GM12878 (cell line): ENCODE measurements around the gene YWHAQ. TPM values are rescaled to one million over a fixed set of nuclear protein-coding genes. Genes with fewer than 3 reads are reported as not detected.

Experiments used
- BCL11A ChIP-seq: IDR thresholded peaks from 2 replicates; pipeline ENCODE4 v1.6.1; 2011; ENCODE audit warnings: low read depth, low read length
- CHD2 ChIP-seq: IDR thresholded peaks from 2 replicates; pipeline ENCODE4 v1.6.1; 2011; ENCODE audit warnings: low read depth, low read length, improper control_type of control experiment, borderline replicate concordance
- CREM ChIP-seq: IDR thresholded peaks from 2 replicates; pipeline ENCODE4 v1.6.1; 2014; ENCODE audit warnings: antibody characterized with exemption, low read depth
- DPF2 ChIP-seq: fragments of 450-650 bp; IDR thresholded peaks from 2 replicates; pipeline ENCODE4 v1.6.1; 2017; ENCODE audit warnings: mild to moderate bottlenecking
- GABPA ChIP-seq: IDR thresholded peaks from 2 replicates; pipeline ENCODE4 v1.6.1; 2014; ENCODE audit warnings: antibody characterized with exemption, low read depth, mild to moderate bottlenecking, inconsistent platforms
- HCFC1 ChIP-seq: fragments of 150-350 bp; IDR thresholded peaks from 2 replicates; pipeline ENCODE4 v1.6.1; 2014; ENCODE audit warnings: low read length
- IRF4 ChIP-seq: IDR thresholded peaks from 2 replicates; pipeline ENCODE4 v1.6.1; 2011; ENCODE audit warnings: low read depth, low read length
- KDM1A ChIP-seq: fragments of 200-600 bp; sonication (generic); IDR thresholded peaks from 2 replicates; pipeline ENCODE4 v1.6.1; 2016; ENCODE audit warnings: borderline replicate concordance
- LARP7 ChIP-seq: fragments of 450-650 bp; IDR thresholded peaks from 2 replicates; pipeline ENCODE4 v1.6.1; 2017; ENCODE audit warnings: mild to moderate bottlenecking
- MAX ChIP-seq: IDR thresholded peaks from 2 replicates; pipeline ENCODE4 v1.6.1; 2012; ENCODE audit warnings: low read depth, low read length, improper control_type of control experiment
- NFIC ChIP-seq: IDR thresholded peaks from 2 replicates; pipeline ENCODE4 v1.6.1; 2012; ENCODE audit warnings: low read depth, mild to moderate bottlenecking, inconsistent platforms, low read length, moderate library complexity
- RAD21 ChIP-seq: IDR thresholded peaks from 2 replicates; pipeline ENCODE4 v1.6.1; 2011; ENCODE audit warnings: mild to moderate bottlenecking, low read depth, low read length, moderate library complexity; ENCODE audit not compliant: insufficient read depth
- RELB ChIP-seq: fragments of 450-650 bp; IDR thresholded peaks from 2 replicates; pipeline ENCODE4 v1.6.1; 2017; ENCODE audit warnings: low read depth, mild to moderate bottlenecking, moderate library complexity
- REST ChIP-seq: IDR thresholded peaks from 2 replicates; pipeline ENCODE4 v1.6.1; 2012; ENCODE audit warnings: mild to moderate bottlenecking, low read depth, low read length
- SMAD5 ChIP-seq: IDR thresholded peaks from 2 replicates; pipeline ENCODE4 v1.6.1; 2016; ENCODE audit warnings: antibody characterized with exemption, low read depth
- SPI1 ChIP-seq: IDR thresholded peaks from 2 replicates; pipeline ENCODE4 v1.6.1; 2011; ENCODE audit warnings: low read depth, mild to moderate bottlenecking, low read length, moderate library complexity, borderline replicate concordance; ENCODE audit not compliant: insufficient read depth
- SREBF1 ChIP-seq: IDR thresholded peaks from 2 replicates; pipeline ENCODE4 v1.6.1; 2012; ENCODE audit warnings: mild to moderate bottlenecking, low read length
- TAF1 ChIP-seq: IDR thresholded peaks from 2 replicates; pipeline ENCODE4 v1.6.1; 2011; ENCODE audit warnings: mild to moderate bottlenecking, low read depth, low read length, borderline replicate concordance
- ZZZ3 ChIP-seq: IDR thresholded peaks from 2 replicates; pipeline ENCODE4 v1.6.1; 2011; ENCODE audit warnings: low read depth; ENCODE audit not compliant: control insufficient read depth, insufficient read length
- polyA plus RNA-seq, 11 experiments: library from polyadenylated mRNA; depleted of rRNA in 4 of 11; unstranded in 6 of 11; stranded (reverse) in 5 of 11; fragments of >200 nt; fragmentation: Nextera tagmentation in 4 of 11; fragmentation: Illumina TruSeq in 1 of 11; extraction: Ambion mirVana in 4 of 11; extraction: Trizol in 1 of 11; gene quantifications; 1 replicate in 1 of 11; 2 replicates in 10 of 11; pipeline versions ENCODE4 v1.2.1 to v1.2.3, GENCODE V29; 2011 to 2016; ENCODE audit warnings: inconsistent platforms in 2 of 11, missing spikeins in 2 of 11, low read depth in 1 of 11
- total RNA-seq, 4 experiments: library from RNA; depleted of rRNA in 3 of 4; stranded (reverse); fragments of >200 nt in 3 of 4; fragmentation: Illumina TruSeq in 1 of 4; extraction: Trizol in 1 of 4; gene quantifications; 2 replicates each; pipeline versions ENCODE4 v1.2.1 to v1.2.3, GENCODE V29; 2013 to 2021
- TF ChIP-seq, protein P1 (sequence below): fragments of 450-650 bp; formaldehyde crosslinking; IDR thresholded peaks from 2 replicates; pipeline ENCODE4 v1.4.0; 2020; ENCODE audit warnings: mild to moderate bottlenecking, moderate library complexity

YWHAQ gene
- total and polyA plus RNA-seq, 10 of the 15 experiments (the other 5 are each of a cell fraction or from before 2014, with no cell fraction given): 63.0 to 515 (median 219) TPM

GRCh38 chr2:9630736-9631552 lies at the start of gene YWHAQ (continued):
- TF ChIP-seq SMAD5: 0 out of 2 replicates have a peak, but pooled peaks have one; percentile 44
- no peak for TF ChIP-seq REST
- TF ChIP-seq CREM: peak; percentile 99
- TF ChIP-seq NFIC: no peak
- peak; percentile 31 for TF ChIP-seq HCFC1
- TF ChIP-seq TAF1: peak; percentile 86
- TF ChIP-seq DPF2: peak; percentile 4; the same call in 1 of the 2 replicates
- TF ChIP-seq SREBF1: peak; percentile 34; the same call in 1 of the 2 replicates
- TF ChIP-seq IRF4: no peak
- TF ChIP-seq SPI1: no peak
- no peak for TF ChIP-seq KDM1A
- peak; percentile 60 for TF ChIP-seq MAX
- no peak for TF ChIP-seq BCL11A
- TF ChIP-seq, protein P1, sequence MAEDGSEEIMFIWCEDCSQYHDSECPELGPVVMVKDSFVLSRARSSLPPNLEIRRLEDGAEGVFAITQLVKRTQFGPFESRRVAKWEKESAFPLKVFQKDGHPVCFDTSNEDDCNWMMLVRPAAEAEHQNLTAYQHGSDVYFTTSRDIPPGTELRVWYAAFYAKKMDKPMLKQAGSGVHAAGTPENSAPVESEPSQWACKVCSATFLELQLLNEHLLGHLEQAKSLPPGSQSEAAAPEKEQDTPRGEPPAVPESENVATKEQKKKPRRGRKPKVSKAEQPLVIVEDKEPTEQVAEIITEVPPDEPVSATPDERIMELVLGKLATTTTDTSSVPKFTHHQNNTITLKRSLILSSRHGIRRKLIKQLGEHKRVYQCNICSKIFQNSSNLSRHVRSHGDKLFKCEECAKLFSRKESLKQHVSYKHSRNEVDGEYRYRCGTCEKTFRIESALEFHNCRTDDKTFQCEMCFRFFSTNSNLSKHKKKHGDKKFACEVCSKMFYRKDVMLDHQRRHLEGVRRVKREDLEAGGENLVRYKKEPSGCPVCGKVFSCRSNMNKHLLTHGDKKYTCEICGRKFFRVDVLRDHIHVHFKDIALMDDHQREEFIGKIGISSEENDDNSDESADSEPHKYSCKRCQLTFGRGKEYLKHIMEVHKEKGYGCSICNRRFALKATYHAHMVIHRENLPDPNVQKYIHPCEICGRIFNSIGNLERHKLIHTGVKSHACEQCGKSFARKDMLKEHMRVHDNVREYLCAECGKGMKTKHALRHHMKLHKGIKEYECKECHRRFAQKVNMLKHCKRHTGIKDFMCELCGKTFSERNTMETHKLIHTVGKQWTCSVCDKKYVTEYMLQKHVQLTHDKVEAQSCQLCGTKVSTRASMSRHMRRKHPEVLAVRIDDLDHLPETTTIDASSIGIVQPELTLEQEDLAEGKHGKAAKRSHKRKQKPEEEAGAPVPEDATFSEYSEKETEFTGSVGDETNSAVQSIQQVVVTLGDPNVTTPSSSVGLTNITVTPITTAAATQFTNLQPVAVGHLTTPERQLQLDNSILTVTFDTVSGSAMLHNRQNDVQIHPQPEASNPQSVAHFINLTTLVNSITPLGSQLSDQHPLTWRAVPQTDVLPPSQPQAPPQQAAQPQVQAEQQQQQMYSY (CRISPR knock-in tag): no peak
- TF ChIP-seq GABPA: no peak
- TF ChIP-seq LARP7: peak; percentile 76
- peak; percentile 69 for TF ChIP-seq RELB
- TF ChIP-seq RAD21: no peak; the same call in 1 of the 2 replicates
- TF ChIP-seq ZZZ3: no peak
- peak; percentile 93 for TF ChIP-seq CHD2
